K562 (cell line): ENCODE measurements around the gene PLOD1. TPM values are rescaled to one million over a fixed set of nuclear protein-coding genes. Genes with fewer than 3 reads are reported as not detected.

Source experiments
- FOS ChIP-seq: IDR thresholded peaks from 3 replicates; pipeline ENCODE4 v1.6.1; 2011; ENCODE audit not compliant: insufficient read length; ENCODE audit errors: extremely low read depth
- GABPA ChIP-seq: fragments of 200-800 bp; sonication (Bioruptor generic); conservative IDR thresholded peaks from 2 replicates; pipeline ENCODE4 v1.6.1; 2016; ENCODE audit warnings: low read depth, missing genetic modification characterization, missing compliant biosample characterization
- GTF2A2 ChIP-seq: IDR thresholded peaks from 2 replicates; pipeline ENCODE4 v1.6.1; 2016; ENCODE audit warnings: mild to moderate bottlenecking, missing genetic modification characterization, missing compliant biosample characterization
- HDAC2 ChIP-seq: fragments of 450-650 bp; IDR thresholded peaks from 2 replicates; pipeline ENCODE4 v1.6.1; 2016; ENCODE audit warnings: mild to moderate bottlenecking
- KDM2B ChIP-seq: fragments of 250-450 bp; sonication (Bioruptor Pico); IDR thresholded peaks from 2 replicates; pipeline ENCODE4 v1.8.0; 2021; ENCODE audit warnings: mild to moderate bottlenecking, moderate library complexity
- MAZ ChIP-seq, 2 experiments: fragments of 450-650 bp in 1 of 2; sonication (generic) in 1 of 2; formaldehyde crosslinking; IDR thresholded peaks in 1 of 2; conservative IDR thresholded peaks in 1 of 2; 2 replicates each; pipeline versions ENCODE4 v1.4.0 to v1.5.0; 2020; ENCODE audit warnings: mild to moderate bottlenecking in 1 of 2, missing genetic modification reagents in 1 of 2
- RFX5 ChIP-seq: IDR thresholded peaks from 2 replicates; pipeline ENCODE4 v1.6.1; 2011; ENCODE audit warnings: low read depth, mild to moderate bottlenecking, improper control_type of control experiment, low read length
- SP2 ChIP-seq: IDR thresholded peaks from 2 replicates; pipeline ENCODE4 v1.6.1; 2011; ENCODE audit warnings: mild to moderate bottlenecking, low read depth, low read length, moderate library complexity; ENCODE audit not compliant: poor library complexity, severe bottlenecking; ENCODE audit errors: extremely low read depth
- XRCC5 ChIP-seq: fragments of 200-400 bp; formaldehyde crosslinking; IDR thresholded peaks from 2 replicates; pipeline ENCODE4 v1.6.1; 2017; ENCODE audit warnings: low read depth, mild to moderate bottlenecking, low read length
- polyA plus RNA-seq, 8 experiments: library from polyadenylated mRNA; depleted of rRNA in 4 of 8; stranded (reverse) in 5 of 8; unstranded in 3 of 8; fragments of >200 nt; fragmentation: Nextera tagmentation in 2 of 8; fragmentation: Illumina TruSeq in 1 of 8; extraction: Ambion mirVana in 2 of 8; extraction: Trizol in 1 of 8; gene quantifications; 2 replicates each; pipeline versions ENCODE4 v1.2.1 to v1.2.3, GENCODE V29; 2011 to 2014; ENCODE audit warnings: inconsistent platforms in 1 of 8, missing spikeins in 1 of 8
- total RNA-seq, 7 experiments: library from RNA; depleted of rRNA in 6 of 7; stranded (reverse); fragments of >200 nt in 6 of 7; fragmentation: Illumina TruSeq in 2 of 7; extraction: Trizol in 2 of 7; gene quantifications; 2 replicates each; pipeline versions ENCODE4 v1.2.1 to v1.2.3, GENCODE V29; 2011 to 2021; ENCODE audit warnings: low replicate concordance in 1 of 7
- TF ChIP-seq, protein P1 (sequence below): fragments of 250-450 bp; sonication (Bioruptor Pico); IDR thresholded peaks from 2 replicates; pipeline ENCODE4 v1.8.0; 2022; ENCODE audit warnings: moderate library complexity, mild to moderate bottlenecking, inconsistent platforms
- TF ChIP-seq, protein P2 (sequence below): fragments of 250-450 bp; sonication (Bioruptor Pico); IDR thresholded peaks from 2 replicates; pipeline ENCODE4 v1.5.0; 2020; ENCODE audit warnings: mild to moderate bottlenecking
- TF ChIP-seq, protein P3 (sequence below): fragments of 450-650 bp; conservative IDR thresholded peaks from 2 replicates; pipeline ENCODE4 v1.6.1; 2016; ENCODE audit warnings: missing genetic modification characterization, low read depth, mild to moderate bottlenecking, missing compliant biosample characterization, moderate library complexity
- TF ChIP-seq, protein P4 (sequence below), 2 experiments: fragments of 450-650 bp; conservative IDR thresholded peaks; 2 replicates each; pipeline ENCODE4 v1.6.1; 2017; ENCODE audit warnings: mild to moderate bottlenecking in 2 of 2, moderate library complexity in 2 of 2
- TF ChIP-seq, protein P5 (sequence below): fragments of 200-800 bp; sonication (Bioruptor generic); IDR thresholded peaks from 2 replicates; pipeline ENCODE4 v1.6.1; 2016; ENCODE audit warnings: missing genetic modification characterization, missing compliant biosample characterization
- TF ChIP-seq, protein P6 (sequence below): sonication (generic); formaldehyde crosslinking; IDR thresholded peaks from 2 replicates; pipeline ENCODE4 v1.8.0; 2022; ENCODE audit warnings: mild to moderate bottlenecking, missing genetic modification reagents

The PLOD1 gene
- total and polyA plus RNA-seq, 9 of the 15 experiments (the other 6 are each of a cell fraction or from before 2014, with no cell fraction given): 16.6 to 90.8 (median 52.7) TPM

DNA sequence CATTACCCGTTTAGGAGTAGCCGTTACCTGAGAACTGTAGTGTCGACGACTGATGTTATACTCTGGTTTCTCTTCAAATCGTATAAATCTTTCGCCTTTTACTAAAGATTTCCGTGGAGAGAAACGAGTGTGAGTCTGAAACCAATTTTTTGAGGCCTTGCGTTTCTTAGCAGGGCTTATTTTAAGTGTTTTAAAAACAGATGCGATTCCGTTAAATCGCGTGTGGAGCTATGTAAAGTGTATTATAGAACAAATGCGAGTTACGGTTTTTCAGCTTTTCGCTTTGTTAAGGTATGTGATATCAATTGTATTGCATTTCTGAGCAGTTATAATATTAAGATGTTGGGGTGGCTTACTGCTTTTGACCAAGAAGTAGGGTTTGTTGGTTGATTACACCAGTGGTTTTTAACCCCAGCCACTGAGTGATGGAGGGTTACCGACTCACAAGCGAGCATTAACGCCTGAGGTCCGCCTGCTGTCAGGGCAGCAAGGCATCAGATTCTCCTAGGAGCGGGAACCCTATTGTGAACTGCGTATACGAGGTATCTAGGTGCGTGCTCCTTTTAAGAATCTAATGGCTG, 26.3 kb upstream of the PLOD1 start (continued):
- TF ChIP-seq, protein P1, sequence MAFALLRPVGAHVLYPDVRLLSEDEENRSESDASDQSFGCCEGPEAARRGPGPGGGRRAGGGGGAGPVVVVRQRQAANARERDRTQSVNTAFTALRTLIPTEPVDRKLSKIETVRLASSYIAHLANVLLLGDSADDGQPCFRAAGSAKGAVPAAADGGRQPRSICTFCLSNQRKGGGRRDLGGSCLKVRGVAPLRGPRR: 0 out of 2 replicates have a peak, but pooled peaks have one; percentile 49
- TF ChIP-seq, protein P2, sequence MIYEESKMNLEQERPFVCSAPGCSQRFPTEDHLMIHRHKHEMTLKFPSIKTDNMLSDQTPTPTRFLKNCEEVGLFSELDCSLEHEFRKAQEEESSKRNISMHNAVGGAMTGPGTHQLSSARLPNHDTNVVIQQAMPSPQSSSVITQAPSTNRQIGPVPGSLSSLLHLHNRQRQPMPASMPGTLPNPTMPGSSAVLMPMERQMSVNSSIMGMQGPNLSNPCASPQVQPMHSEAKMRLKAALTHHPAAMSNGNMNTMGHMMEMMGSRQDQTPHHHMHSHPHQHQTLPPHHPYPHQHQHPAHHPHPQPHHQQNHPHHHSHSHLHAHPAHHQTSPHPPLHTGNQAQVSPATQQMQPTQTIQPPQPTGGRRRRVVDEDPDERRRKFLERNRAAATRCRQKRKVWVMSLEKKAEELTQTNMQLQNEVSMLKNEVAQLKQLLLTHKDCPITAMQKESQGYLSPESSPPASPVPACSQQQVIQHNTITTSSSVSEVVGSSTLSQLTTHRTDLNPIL (CRISPR knock-in tag): peak; percentile 95
- TF ChIP-seq XRCC5 (peak; percentile 12; the same call in 1 of the 2 replicates), HDAC2 (peak; percentile 63; the same call in 1 of the 2 replicates), GABPA (tag) (peak; percentile 69), GTF2A2 (tag) (no peak; the same call in 1 of the 2 replicates), RFX5 (peak; percentile 62; the same call in 1 of the 2 replicates), SP2 (no peak), MAZ (CRISPR knock-in tag; conservative IDR thresholded peaks at IDR 0.05 in 1 of 2, IDR thresholded peaks at IDR 0.05 in 1 of 2) (peak; percentile 92 to 100), FOS (no peak), KDM2B (CRISPR knock-in tag) (0 out of 2 replicates have a peak, but pooled peaks have one; percentile 19)
- TF ChIP-seq, protein P3, sequence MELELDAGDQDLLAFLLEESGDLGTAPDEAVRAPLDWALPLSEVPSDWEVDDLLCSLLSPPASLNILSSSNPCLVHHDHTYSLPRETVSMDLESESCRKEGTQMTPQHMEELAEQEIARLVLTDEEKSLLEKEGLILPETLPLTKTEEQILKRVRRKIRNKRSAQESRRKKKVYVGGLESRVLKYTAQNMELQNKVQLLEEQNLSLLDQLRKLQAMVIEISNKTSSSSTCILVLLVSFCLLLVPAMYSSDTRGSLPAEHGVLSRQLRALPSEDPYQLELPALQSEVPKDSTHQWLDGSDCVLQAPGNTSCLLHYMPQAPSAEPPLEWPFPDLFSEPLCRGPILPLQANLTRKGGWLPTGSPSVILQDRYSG (tag): no peak; the same call in 1 of the 2 replicates
- TF ChIP-seq, protein P4, sequence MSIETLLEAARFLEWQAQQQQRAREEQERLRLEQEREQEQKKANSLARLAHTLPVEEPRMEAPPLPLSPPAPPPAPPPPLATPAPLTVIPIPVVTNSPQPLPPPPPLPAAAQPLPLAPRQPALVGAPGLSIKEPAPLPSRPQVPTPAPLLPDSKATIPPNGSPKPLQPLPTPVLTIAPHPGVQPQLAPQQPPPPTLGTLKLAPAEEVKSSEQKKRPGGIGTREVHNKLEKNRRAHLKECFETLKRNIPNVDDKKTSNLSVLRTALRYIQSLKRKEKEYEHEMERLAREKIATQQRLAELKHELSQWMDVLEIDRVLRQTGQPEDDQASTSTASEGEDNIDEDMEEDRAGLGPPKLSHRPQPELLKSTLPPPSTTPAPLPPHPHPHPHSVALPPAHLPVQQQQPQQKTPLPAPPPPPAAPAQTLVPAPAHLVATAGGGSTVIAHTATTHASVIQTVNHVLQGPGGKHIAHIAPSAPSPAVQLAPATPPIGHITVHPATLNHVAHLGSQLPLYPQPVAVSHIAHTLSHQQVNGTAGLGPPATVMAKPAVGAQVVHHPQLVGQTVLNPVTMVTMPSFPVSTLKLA (conservative IDR thresholded peaks at IDR 0.05): peak; percentile 60 to 62
- TF ChIP-seq, protein P5, sequence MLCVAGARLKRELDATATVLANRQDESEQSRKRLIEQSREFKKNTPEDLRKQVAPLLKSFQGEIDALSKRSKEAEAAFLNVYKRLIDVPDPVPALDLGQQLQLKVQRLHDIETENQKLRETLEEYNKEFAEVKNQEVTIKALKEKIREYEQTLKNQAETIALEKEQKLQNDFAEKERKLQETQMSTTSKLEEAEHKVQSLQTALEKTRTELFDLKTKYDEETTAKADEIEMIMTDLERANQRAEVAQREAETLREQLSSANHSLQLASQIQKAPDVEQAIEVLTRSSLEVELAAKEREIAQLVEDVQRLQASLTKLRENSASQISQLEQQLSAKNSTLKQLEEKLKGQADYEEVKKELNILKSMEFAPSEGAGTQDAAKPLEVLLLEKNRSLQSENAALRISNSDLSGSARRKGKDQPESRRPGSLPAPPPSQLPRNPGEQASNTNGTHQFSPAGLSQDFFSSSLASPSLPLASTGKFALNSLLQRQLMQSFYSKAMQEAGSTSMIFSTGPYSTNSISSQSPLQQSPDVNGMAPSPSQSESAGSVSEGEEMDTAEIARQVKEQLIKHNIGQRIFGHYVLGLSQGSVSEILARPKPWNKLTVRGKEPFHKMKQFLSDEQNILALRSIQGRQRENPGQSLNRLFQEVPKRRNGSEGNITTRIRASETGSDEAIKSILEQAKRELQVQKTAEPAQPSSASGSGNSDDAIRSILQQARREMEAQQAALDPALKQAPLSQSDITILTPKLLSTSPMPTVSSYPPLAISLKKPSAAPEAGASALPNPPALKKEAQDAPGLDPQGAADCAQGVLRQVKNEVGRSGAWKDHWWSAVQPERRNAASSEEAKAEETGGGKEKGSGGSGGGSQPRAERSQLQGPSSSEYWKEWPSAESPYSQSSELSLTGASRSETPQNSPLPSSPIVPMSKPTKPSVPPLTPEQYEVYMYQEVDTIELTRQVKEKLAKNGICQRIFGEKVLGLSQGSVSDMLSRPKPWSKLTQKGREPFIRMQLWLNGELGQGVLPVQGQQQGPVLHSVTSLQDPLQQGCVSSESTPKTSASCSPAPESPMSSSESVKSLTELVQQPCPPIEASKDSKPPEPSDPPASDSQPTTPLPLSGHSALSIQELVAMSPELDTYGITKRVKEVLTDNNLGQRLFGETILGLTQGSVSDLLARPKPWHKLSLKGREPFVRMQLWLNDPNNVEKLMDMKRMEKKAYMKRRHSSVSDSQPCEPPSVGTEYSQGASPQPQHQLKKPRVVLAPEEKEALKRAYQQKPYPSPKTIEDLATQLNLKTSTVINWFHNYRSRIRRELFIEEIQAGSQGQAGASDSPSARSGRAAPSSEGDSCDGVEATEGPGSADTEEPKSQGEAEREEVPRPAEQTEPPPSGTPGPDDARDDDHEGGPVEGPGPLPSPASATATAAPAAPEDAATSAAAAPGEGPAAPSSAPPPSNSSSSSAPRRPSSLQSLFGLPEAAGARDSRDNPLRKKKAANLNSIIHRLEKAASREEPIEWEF (CRISPR knock-in tag): peak; percentile 95
- TF ChIP-seq, protein P6, sequence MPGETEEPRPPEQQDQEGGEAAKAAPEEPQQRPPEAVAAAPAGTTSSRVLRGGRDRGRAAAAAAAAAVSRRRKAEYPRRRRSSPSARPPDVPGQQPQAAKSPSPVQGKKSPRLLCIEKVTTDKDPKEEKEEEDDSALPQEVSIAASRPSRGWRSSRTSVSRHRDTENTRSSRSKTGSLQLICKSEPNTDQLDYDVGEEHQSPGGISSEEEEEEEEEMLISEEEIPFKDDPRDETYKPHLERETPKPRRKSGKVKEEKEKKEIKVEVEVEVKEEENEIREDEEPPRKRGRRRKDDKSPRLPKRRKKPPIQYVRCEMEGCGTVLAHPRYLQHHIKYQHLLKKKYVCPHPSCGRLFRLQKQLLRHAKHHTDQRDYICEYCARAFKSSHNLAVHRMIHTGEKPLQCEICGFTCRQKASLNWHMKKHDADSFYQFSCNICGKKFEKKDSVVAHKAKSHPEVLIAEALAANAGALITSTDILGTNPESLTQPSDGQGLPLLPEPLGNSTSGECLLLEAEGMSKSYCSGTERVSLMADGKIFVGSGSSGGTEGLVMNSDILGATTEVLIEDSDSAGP (CRISPR knock-in tag): peak; percentile 83
